Lung (tissue), 12 donors: ENCODE results near the gene LRP3. TPM values are rescaled to one million over a fixed set of nuclear protein-coding genes. Genes with fewer than 3 reads are reported as not detected.

Experiments used
- ATAC-seq: fragments of 200-7000 bp; cut with Tn5 transposase; one replicate; pipeline ENCODE4 v1.9.1; 2020; ENCODE audit warnings: moderate number of reproducible peaks; ENCODE audit not compliant: insufficient read depth, low FRiP score
- DNase-seq, 3 donors: peaks; one replicate each; pipeline ENCODE4 v3.0.0-alpha.2; 2013 to 2017
- H3K27ac ChIP-seq, 2 donors: one replicate each; pipeline ENCODE4 v1.5.1; 2013; ENCODE audit warnings: mild to moderate bottlenecking in 2 of 2, moderate library complexity in 2 of 2, control low read depth in 1 of 2, inconsistent platforms in 1 of 2, low read depth in 1 of 2, low read length in 1 of 2
- H3K27me3 ChIP-seq, 3 donors: one replicate each; pipeline ENCODE4 v1.5.1; 2013; ENCODE audit warnings: low read length in 2 of 3; ENCODE audit not compliant: control insufficient read depth in 3 of 3, insufficient read depth in 3 of 3
- H3K36me3 ChIP-seq, 4 donors: one replicate each; pipeline ENCODE4 v1.5.1; 2013; ENCODE audit warnings: low read length in 4 of 4, mild to moderate bottlenecking in 1 of 4, moderate library complexity in 1 of 4; ENCODE audit not compliant: control insufficient read depth in 4 of 4, insufficient read depth in 4 of 4
- H3K4me1 ChIP-seq, 5 donors: one replicate each; pipeline ENCODE4 v1.5.1; 2013; ENCODE audit warnings: low read length in 5 of 5, mild to moderate bottlenecking in 2 of 5, moderate library complexity in 1 of 5; ENCODE audit not compliant: control insufficient read depth in 5 of 5, insufficient read depth in 5 of 5
- H3K4me3 ChIP-seq: one replicate; pipeline ENCODE4 v1.5.1; 2013; ENCODE audit warnings: mild to moderate bottlenecking, control low read depth, moderate library complexity
- H3K9ac ChIP-seq, 2 donors: one replicate each; pipeline ENCODE4 v1.5.1; 2013; ENCODE audit warnings: low read length in 2 of 2, control low read depth in 1 of 2; ENCODE audit not compliant: insufficient read depth in 1 of 2
- H3K9me3 ChIP-seq, 4 donors: one replicate each; pipeline ENCODE4 v1.5.1; 2013; ENCODE audit warnings: low read length in 3 of 4, mild to moderate bottlenecking in 1 of 4, moderate library complexity in 1 of 4; ENCODE audit not compliant: control insufficient read depth in 4 of 4, insufficient read depth in 3 of 4
- CTCF ChIP-seq: IDR thresholded peaks from 2 replicates; pipeline ENCODE4 v1.5.1; 2012; ENCODE audit warnings: mild to moderate bottlenecking; ENCODE audit errors: control extremely low read depth, extremely low read depth
- WGBS, 2 donors: extraction: QIAGEN DNeasy Blood & Tissue Kit; methylation state at CpG; one replicate each; pipeline ENCODE4 v1.1.7; 2013; 5-methylcytosine and 5-hydroxymethylcytosine counted together
- polyA plus RNA-seq, 2 donors: library from polyadenylated mRNA; stranded (reverse); fragments of 200-250 nt; gene quantifications; one replicate each; pipeline ENCODE4 v1.2.1, GENCODE V29; 2013
- total RNA-seq, 2 donors: library from RNA; depleted of rRNA in 1 of 2; stranded (reverse); fragments of >200 nt in 1 of 2; gene quantifications; one replicate each; pipeline ENCODE4 v1.2.1, GENCODE V29; 2014 to 2021
- donor health status: control.
- donor health status: control.
- donor health status: Bipolar disorder and iron deficiency.
- donor health status: healthy.
- donor health status: DM: yes; HTN: yes; CAD: no.

LRP3 gene
- total and polyA plus RNA-seq, 4 donors = 10.6 to 18.2 (median 14.6) TPM

GRCh38 chr19:33214596-33214995 is 20.5 kb downstream of the LRP3 start:
- no peak overlapping the region for H3K4me3 ChIP-seq
- 57 to 64% methylated on average over 6 of the region's 6 CpGs for WGBS, 2 donors
- H3K36me3 ChIP-seq = no peaks in the 10 kb centered on the region
- peaks cover 0 to 4% (median 0%) of the 10 kb centered on the region in 5 donors for H3K4me1 ChIP-seq
- no peaks in the 10 kb centered on the region for H3K9me3 ChIP-seq
- no peak overlapping the region for H3K9ac ChIP-seq
- no peak overlapping the region for H3K27ac ChIP-seq
- DNase-seq = peak in 2 of 3 donors; percentile 44
- ATAC-seq = no peak
- no peaks in the 10 kb centered on the region for H3K27me3 ChIP-seq
- no peak for TF ChIP-seq CTCF

- no peaks in the 10 kb centered on the region for H3K36me3 ChIP-seq
- H3K4me3 ChIP-seq = no peak overlapping the region
- 89 to 91% methylated on average over 19 of the region's 19 CpGs for WGBS, 2 donors
- H3K9me3 ChIP-seq = no peaks in the 10 kb centered on the region
- no peak overlapping the region for H3K27ac ChIP-seq
- H3K4me1 ChIP-seq = peaks cover 0 to 4% (median 0%) of the 10 kb centered on the region in 5 donors
- DNase-seq = no peak
- no peaks in the 10 kb centered on the region for H3K27me3 ChIP-seq
- no peak for TF ChIP-seq CTCF
- no peak for ATAC-seq
- H3K9ac ChIP-seq = no peak overlapping the region
Observed at GRCh38 chr19:33215438-33216197, 21.5 kb downstream of the LRP3 start.

GRCh38 chr19:33216198-33216830 is 22.2 kb downstream of the LRP3 start:
- Histone ChIP-seq H3K4me3 (no peak overlapping the region), H3K27me3 (no peaks in the 10 kb centered on the region), H3K36me3 (no peaks in the 10 kb centered on the region), H3K9me3 (no peaks in the 10 kb centered on the region), H3K27ac (no peak overlapping the region), H3K9ac (no peak overlapping the region), H3K4me1 (peaks cover 0 to 4% (median 0%) of the 10 kb centered on the region in 5 donors)
- ATAC-seq = no peak
- 59 to 71% methylated on average over 12 of the region's 12 CpGs for WGBS, 2 donors
- no peak for TF ChIP-seq CTCF
- no peak for DNase-seq
